ENCODE results near the gene COL23A1.
A peak's percentile ranks its signal among the peaks of the same experiment; 100 is the strongest.

Gene COL23A1

GRCh38 chr5:178606269-178606668 lies 16.1 kb upstream of the COL23A1 start:
- DNase-seq (ENCODE audit: low read depth) = peak; percentile 62

DNA sequence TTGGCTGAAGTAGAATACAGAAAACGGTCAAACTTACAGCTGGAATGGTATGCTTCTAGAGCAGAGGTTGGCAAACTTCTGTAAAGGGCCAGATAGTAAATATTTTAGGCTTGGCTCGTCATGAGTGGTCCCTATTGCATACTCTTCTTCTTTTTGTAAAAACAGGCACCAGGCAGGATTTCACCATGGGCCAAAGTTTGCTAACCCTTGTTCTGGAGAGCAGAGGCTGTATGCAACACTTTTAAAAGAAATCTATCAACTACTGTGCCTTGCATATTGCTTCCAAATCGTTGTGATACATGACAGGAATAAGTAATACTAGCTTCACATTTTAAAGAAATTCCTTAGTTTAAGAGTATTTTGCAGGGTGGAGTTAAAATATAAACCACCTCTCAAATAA lies 15.6 kb upstream of the COL23A1 start:
- no peak for DNase-seq (ENCODE audit: low read depth)
- H3K4me3 ChIP-seq (ENCODE audit: low read depth, low read length) = no peak overlapping the region
- no peak for TF ChIP-seq CTCF (conservative IDR thresholded peaks at IDR 0.05; ENCODE audit: low read depth, low read length)

More at GRCh38 chr5:178606269-178606668, 16.1 kb upstream of the COL23A1 start:
- no peak for TF ChIP-seq CTCF (conservative IDR thresholded peaks at IDR 0.05; ENCODE audit: low read depth, low read length)
- no peak overlapping the region for H3K4me3 ChIP-seq (ENCODE audit: low read depth, low read length)

DNA sequence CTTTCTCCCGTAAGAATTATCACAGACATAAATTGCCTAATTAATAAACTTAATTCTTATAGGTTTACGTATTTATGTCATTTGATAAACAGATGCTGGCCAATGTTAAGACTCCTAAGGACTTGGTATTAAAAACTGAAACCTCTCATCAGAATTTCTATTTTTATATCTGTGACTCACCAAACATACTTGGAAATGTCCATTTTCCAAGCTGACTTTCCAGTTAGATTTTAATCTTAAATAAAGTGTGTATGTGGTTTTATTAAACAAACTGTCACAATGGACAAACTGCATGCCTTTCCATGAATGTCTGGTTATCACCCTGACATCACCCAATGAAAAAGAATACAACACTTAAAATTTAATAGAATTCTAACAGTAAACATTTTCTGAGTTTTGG lies 12.6 kb upstream of the COL23A1 start:
- peak; percentile 11 for DNase-seq (ENCODE audit: low read depth)
- no peak for TF ChIP-seq CTCF (conservative IDR thresholded peaks at IDR 0.05; ENCODE audit: low read depth, low read length)
- no peak overlapping the region for H3K4me3 ChIP-seq (ENCODE audit: low read depth, low read length)

- H3K4me3 ChIP-seq (ENCODE audit: low read depth, low read length) = no peak overlapping the region
- TF ChIP-seq CTCF (conservative IDR thresholded peaks at IDR 0.05; ENCODE audit: low read depth, low read length) = no peak
- DNase-seq (ENCODE audit: low read depth) = no peak
Measured at GRCh38 chr5:178595750-178596149, 5.6 kb upstream of the COL23A1 start.

GRCh38 chr5:178595150-178595549 lies 5.0 kb upstream of the COL23A1 start:
- H3K4me3 ChIP-seq (ENCODE audit: low read depth, low read length) = no peak overlapping the region
- no peak for DNase-seq (ENCODE audit: low read depth)
- no peak for TF ChIP-seq CTCF (conservative IDR thresholded peaks at IDR 0.05; ENCODE audit: low read depth, low read length)

DNA sequence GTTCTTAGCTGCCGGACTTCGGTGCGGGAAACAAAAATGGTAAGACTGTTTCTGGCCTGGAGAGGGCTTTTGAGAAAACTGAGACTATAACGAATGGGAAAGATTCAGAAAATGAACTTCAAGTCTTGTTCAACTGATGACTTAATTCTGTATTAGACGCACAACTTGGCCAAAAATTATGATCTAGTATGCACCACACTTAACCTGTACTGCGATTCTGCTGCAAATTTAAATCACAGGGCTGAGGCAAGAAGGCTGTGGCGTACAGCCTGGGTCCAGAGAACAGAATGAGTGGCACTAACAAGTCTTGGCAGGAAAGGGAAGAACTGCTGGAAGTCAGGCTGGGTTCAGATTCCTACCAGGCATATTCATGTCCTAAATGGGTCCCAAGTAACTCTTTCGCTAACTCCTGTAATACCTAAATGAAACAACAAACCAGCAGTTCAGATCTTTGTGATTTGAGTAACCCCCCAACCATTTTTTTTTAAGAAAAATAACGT lies 781 bp upstream of the COL23A1 start:
- peak; percentile 26 for DNase-seq (ENCODE audit: low read depth)
- H3K4me3 ChIP-seq (ENCODE audit: low read depth, low read length) = no peak overlapping the region
- TF ChIP-seq CTCF (conservative IDR thresholded peaks at IDR 0.05; ENCODE audit: low read depth, low read length) = no peak
